ENCODE results near the gene NOX1.
A peak's percentile ranks its signal among the peaks of the same experiment; 100 is the strongest.

The NOX1 gene

DNA sequence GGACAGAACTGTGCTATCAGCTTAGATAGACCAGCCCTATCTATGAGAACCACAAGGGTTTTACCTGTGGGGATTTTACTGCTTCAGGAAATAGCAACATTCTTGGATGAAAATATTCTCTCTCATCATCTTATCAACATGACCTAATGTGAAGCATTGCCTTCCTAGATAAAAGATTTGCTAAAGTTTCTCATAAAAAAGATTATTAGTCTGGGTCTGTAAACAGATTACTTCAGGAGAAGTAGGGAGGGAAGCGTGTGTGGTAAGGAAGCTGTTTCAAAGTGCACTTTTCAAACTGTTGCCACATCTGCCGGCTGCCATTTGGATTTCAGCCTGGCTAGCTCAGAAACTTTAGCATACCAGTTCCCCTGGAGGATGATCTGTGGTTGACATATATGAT is at the start of gene NOX1:
Gene NOX1, minus strand, starts transcription at position 35 of the 400 bp plus-strand sequence. CDS start 220 bp downstream, outside the sequence.
- DNase-seq, result no peak

DNA sequence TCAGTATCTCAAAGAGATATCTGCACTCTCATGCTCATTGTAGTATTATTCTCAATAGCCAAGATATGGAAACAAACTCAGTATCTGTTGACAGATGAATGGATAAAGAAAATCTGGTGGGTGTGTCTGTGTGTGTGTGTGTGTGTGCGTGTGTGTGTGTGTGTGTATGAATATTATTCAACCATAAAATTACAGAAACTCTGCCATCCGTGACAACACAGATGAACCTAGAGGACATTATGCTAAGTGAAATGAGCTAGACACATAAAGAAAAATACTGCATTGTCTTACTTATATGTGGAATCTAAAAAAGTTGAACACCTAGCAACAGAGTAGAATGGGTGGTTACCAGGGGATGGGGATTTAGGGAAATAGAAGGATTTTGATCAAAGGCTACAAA is 41.4 kb upstream of the NOX1 start:
- DNase-seq, result no peak

DNA sequence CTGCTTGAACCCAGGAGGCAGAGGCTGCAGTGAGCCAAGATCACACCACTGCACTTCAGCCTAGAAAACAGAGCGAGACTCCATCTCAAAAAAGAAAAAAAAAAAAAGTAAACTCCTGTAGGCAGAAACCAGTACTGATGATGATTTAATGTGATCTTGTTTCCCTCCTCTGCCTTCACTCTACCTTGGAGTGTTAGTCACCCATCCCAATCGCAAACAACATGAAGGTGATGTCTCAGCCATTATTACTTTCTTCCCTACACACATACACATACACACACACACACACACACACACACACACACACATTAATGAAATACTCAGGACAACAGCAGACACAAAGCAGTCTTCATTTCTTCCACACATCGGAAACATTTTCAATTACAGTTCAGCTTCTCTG is 39.0 kb upstream of the NOX1 start:
- DNase-seq, result no peak

DNA sequence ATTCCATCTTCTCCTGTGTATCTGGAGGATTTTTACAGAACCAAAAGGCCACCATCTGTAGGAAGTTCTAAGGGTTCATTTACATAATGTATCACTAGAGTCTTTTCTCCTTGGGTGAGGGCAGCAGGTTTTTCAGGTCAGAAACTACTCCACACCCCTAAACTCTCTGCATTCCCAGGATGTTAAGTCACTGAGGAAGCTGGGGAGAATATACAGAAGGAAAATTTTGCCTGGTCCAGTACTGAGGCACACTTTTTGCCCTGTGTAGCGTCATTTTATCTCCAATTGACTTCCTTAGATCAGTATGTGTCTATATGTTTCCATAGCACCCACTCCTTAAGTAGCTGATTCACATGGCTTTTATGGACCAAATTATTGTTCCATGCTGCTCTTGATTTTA is 37.6 kb upstream of the NOX1 start:
- DNase-seq, result no peak

DNA sequence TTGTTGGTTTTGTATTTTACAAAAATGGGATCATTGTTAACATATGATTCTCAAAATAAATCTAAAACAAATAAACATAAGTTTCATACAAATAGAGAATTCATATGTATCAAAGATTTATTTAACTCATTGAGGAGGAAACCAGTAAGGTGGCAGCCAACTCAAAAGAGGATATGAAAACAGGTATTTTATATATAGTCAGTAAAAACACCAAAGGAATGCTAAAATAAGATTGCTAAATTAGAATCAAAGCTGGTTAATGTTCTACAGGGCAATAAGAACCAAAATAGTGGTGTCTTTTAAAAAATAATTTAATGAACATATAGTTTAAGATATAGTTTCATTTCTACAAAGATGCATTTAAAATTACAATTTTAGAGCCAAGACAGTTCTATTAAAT is 31.5 kb upstream of the NOX1 start:
- DNase-seq, result no peak

DNA sequence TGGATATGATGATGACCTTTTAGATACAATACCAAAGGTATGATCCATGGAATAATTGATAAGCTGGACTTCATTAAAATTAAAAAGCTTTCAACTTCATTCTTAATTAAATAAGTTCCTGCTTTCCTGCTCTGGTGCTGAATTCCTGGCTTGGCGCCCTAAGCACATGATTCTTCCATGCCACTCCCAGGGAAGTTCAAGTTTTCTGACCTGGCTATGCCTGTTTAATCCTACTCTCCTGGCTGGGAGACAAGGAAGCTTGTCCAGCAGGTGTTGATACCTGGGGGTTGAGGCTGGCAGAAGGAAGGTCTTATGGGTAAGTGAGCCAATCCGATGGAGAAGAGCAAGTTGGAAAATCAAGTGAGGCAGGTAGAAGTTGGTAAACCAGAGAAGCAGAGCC is 30.3 kb upstream of the NOX1 start:
- DNase-seq, result no peak

- DNase-seq, result peak; percentile 38
Measured at GRCh38 chrX:100895365-100896075, 21.4 kb upstream of the NOX1 start.

- no peak for DNase-seq
Measured at GRCh38 chrX:100883654-100884053, 9.5 kb upstream of the NOX1 start.

DNA sequence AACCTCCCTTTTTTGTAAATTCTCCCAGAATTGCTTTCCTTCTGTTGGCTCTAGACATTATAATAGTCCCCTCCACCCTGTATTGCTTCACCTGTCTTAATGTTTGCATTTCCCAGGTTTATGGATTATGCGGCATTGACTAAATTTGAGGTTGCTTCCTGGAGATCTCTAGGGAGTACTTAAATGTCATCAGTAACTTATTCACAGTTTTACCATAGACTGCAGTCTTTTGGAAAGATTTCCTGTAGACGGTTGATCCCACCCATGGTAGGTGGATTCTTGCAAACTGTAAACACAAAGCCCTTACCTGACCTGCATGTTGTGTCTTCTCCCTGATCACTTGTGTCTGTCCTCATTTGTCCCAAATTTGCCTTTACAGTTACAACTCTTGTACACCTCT is 6.2 kb upstream of the NOX1 start:
- no peak for DNase-seq

DNA sequence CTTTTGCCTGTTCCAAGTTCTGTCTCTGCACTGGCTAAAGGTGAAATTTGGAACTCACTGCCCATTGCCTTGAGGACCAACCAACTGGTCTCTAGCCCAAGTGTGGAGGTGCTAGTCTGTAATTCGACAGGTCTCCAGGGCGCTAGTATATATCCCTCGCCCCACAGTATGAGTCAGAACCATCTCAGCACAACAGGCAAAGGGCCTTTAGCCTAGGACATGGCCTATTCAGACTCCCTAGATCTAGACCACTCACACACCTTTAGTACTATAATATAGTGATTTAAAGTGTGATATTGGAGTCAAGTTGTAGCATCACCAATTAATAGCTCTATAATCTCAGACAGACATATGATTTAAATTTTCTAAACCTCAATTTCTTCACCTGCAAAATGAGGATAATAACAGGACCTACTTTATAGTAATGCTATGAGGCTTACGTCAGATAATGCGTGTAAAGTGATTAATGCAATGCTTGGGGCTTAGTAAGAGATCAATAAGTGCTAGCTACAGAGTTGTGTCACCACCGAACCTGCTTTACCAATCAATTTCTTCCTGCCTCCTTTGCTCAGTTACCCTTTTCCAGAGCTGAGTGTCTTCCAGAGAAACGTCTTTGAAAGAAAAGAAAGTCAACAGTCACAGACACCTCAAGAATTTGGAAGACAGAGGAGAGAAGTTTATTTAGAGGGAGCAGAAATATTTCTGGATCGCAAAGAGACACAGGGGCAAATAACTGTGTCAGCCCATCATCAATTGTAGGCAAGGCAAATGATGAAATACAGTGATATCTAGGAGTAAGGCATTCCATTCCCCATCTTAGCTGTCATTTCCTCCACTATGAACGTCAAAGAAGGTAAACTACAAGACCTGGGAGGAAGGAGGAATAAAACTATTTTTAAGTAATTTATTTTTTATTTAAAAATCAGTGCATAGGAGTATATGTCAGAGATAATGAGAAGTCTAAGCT is 2.3 kb downstream of the NOX1 start:
- no peak for DNase-seq

DNA sequence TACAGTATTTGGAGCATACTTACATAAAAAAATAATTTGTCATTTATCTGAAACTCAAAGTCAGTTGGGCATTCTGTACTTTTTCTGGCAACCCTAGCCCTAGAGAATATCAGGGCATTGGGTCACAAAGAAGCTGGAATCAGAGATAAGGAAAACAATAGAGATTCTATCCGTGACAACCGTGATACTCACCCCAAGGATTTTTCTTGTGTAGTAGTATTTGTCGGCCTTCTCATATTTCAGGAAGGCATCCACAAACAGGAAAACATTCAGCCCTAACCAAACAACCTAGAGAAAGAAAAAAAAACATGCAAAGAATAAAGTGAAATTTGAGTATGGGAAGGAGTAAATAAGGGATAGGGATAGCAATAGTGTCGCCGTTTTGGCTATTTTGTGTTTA is 3.6 kb downstream of the NOX1 start:
- DNase-seq, result no peak

- DNase-seq, result no peak
Measured at GRCh38 chrX:100868273-100868672, 5.9 kb downstream of the NOX1 start.

- DNase-seq, result no peak
Measured at GRCh38 chrX:100864657-100865391, 9.3 kb downstream of the NOX1 start.

GRCh38 chrX:100863326-100863864 is 10.8 kb downstream of the NOX1 start:
- no peak for DNase-seq

GRCh38 chrX:100852810-100853209 is 21.3 kb downstream of the NOX1 start:
- no peak for DNase-seq

DNA sequence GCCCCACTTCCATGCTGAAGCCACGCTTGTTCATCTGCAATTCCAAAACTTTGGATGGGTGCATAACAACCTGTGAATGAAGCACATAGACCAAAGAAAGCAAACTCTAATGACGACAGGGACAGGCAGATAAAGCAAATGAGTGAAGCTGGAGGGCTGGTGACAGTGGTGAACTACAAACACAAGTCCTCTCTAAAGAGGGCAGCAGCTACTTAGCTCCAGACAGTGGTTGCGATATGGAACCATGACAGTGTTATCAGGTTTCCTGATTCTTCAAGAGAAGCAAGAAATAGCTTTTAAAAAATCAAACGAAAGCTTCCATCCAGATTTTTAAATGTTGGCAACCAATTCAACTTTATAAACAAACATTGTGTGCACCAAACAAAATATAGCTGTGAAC is 23.8 kb downstream of the NOX1 start:
- DNase-seq, result no peak

GRCh38 chrX:100831219-100831946 is 42.8 kb downstream of the NOX1 start:
- no peak for DNase-seq

DNA sequence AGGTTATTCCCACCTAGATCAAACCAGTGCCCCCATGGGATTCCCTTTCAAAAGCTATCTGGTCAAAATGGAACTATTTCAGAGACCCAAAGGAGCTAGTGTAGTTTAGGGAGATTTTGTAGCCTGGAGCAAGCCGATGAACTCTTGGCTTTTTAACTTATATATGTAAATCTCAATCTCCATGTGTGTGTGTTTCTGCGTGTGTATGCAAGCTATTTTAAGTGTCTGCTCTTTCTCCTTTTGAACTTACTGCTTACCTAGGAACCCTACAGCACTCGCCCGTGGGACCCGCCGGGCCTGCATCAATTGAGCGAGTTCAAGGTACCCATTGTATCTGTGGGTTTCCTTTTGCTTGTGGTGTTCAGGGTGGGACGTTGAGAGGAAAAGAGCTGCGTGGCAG is 43.6 kb downstream of the NOX1 start:
- DNase-seq, result no peak

GRCh38 chrX:100830143-100830542 is 44.0 kb downstream of the NOX1 start:
- DNase-seq, result no peak

DNA sequence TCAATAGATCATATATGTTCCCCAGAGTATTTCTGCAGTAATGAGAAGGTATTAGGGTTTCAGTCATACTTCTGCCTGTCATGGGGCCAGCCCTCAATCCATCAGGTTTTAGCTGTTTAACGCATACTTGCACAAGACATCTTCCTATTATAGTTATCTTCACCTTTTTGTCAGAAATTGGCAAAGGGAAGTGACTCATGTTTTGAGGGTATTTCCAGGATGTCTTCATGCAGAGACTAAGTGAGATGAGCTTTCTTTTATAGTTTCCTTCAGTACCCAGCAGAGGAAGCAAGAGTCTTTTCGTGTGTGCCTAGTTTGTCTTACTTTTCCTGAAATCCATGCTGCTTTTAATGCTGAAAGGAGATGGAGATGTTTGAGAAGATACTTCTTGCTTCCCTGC is 44.4 kb downstream of the NOX1 start:
- no peak for DNase-seq

DNA sequence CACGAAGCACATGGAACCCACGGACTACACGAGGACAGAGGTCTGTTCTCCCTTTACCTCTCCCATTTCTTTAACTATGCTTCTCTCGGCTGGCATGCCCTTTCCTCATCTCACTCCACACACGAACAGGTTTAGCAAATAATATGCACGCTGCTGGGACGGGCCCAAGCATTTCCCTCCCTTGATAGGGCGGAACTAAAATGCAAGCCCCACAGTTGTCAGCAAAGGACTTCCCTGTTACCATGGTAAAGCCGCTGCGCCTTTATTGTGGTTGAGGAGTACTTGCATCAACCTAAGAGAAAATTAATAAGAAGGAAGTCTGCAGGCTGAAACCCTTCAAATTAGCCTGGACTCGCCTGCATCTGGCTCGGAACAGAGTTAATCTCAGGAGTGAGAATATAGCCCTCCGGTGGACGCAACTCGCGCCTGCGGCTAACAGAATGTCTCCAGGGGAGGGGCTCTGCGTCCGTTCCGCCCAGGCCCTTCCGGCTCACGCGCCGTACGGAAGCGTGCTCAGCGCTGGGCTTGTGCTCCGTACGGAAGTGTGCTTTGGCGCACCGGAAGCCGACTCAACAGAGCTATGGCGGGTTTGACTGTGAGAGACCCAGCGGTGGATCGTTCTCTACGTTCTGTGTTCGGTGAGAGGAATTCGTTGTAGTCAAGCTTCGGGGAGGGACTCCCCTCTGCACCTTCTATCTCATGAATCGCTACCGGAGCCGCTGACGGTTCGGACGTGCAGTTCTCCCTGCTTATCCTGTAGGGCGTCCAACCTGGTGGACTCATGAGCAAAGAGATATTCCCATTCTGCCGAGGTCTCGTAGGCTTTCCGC is 54.1 kb downstream of the NOX1 start, which contains the start of gene CSTF2:
Gene CSTF2, plus strand, starts transcription at position 555 of the 830 bp plus-strand sequence. Its CDS starts 26 bp downstream, at position 581.
- peak; percentile 81 for DNase-seq

DNA sequence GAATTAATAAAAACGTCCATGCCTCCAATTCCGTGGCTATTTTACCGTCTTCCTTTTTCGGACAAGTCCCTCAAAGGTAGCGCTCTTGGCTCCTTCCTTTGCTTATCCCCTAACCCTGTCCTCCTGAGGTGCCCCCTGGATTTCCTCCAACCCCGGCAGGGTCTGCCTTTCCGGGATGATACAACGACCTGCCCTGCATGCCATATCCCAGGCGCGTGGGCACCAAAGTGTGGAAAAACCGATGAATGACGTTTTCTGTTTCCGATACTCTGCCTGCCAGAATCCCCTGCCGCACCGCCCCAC is 54.7 kb downstream of the NOX1 start:
- no peak for DNase-seq
